Amygdala (tissue), 56 donors: ENCODE data around the gene DTNA.
A peak's percentile ranks its signal among the peaks of the same experiment; 100 is the strongest.

ENCODE experiments used
- DNase-seq, 56 donors: peaks; one replicate each; lab custom pipeline; 2025; lab: John Stamatoyannopoulos, UW

Gene DTNA

DNA sequence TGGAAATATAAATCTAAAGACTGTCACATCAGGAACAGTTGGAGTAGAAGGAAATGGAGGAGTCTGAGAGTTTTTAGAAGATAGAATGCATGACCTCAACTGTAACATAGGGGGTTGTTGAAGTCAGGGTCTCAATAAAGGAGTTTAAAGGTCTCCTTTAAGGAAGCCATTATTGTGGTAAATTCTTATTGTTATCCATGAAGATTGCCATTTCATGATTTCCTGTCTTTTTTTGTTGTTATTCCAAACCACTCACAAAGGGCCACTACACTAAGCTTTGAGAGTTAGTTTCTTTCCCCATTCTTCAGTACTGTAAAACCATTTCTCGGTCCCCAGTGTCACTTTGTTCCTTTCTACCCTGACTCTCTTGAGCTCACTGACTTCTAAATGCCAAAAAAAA, 134.0 kb downstream of the DTNA start:
- DNase-seq: no peak

DNA sequence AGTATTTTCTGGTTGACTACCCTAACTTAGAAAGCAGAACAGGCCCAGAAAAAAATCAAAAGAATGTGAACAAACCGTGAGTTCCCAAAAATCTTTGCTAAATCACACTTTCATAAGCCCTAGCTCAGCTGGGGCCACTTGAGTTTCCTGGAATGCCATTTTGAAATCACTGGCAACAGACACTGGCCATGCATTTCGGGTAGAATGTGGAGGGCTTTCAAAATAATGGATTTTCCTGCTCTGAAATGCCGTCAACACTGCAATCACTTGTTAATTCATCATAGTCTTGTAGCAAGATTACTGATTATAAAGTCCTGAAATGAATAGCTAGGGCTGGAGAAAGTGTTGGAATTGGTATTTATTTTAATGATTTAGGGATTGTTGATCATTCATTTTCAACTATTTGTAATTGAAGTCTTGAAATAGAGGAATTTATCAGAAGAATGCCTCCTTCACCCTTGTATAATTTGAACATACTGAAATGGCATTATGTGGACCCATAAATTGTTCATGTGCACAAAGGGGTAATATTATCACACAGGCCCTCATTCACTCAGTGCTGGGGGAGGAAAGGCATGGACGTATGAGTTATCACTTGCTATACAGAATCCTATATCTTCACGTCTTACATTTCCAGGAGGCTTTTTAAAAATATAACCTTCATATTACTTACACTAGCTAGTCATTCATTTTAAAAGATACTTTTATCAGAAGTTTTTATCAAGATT, 134.8 kb downstream of the DTNA start:
- DNase-seq: no peak

DNA sequence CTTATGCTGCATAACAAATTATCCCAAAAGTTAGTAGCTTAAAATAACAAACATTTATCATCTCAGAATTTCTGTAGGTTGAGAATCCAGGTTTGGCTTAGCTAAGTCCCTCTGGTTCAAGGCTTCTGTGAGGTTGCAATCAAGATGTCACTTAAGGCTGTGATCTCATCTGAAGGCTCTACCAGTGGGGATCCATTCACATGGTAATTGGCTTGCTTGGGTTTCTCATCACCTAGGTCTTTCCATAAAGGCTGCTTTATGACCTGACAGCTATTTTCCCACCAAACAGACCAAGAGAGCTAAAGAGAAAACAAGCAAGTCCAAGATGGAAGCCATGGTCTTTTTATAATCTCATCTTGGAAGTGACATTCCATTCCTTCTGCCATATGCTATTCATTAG, 137.3 kb downstream of the DTNA start:
- DNase-seq: no peak

DNA sequence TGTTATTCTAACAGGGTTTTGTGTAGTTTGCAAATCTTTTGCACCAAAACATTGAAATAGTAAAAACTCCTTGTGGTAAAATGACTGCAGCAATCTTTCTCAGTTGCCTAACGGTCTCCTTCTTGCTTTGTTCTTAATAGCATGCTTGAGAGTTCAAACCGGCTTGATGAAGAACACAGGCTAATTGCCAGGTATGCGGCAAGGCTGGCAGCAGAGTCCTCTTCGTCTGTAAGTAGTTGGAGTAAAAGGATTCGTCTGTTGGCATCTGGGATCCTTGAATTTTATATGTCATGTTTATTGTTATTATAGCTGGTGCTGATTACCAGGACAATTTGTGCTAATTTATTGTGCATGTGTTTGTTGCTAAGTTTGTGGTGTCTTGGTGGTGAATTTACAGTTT, 138.1 kb downstream of the DTNA start:
- DNase-seq: no peak

DNA sequence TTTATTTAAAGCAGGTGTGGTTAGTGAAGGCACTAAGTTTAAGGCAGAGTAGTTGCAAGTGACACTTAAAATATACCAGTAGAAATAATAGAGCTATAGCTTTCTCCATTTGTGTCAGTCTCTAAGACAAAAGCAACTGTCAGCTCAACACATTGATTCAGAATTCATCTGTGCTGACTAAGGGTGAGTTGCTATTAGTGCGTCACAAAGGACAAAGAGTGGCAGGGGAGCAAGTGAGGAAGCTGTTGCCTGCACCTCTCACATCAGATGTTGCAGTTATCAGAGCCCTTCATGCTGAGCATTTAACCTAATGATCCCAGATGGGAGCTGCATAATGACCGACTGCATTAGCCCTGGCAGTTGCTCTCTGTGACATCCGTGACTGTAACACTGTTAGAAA, 138.6 kb downstream of the DTNA start:
- DNase-seq: no peak

DNA sequence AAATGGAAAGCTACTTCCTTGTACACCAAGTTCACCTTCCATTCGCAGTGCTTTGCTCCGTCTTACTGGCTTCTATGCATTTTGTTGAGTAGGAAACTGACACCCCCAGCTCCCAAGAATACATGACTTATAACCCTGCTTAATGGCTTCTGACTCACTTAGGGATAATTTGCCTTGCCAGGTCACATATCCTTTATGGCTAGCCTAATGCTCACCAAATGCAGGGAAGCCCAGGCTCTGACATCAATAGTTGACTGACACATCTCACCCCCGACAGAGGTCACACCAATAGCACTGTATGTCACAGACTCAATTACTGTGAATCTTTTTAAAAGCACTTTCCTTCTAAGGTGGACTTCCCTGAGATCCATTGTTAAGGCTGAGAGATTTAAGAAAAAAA, 147.2 kb downstream of the DTNA start:
- no peak for DNase-seq

DNA sequence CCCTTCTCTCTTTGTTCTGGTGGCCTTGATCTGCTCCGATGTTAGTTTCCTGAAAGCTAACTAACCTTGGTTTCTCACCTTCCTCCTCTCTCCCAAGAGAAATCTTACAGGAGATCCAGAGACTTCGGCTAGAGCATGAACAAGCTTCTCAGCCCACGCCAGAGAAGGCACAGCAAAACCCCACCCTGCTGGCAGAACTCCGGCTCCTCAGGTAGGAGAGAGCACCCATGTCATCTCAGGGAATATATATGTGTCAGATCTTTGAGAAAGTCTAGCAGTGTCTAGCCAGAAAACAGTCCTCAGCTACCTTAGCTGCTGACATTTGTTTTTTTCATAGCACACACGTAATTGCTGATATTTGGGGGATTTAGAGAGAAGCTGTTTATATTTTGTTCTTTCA, 148.1 kb downstream of the DTNA start:
- DNase-seq: no peak

DNA sequence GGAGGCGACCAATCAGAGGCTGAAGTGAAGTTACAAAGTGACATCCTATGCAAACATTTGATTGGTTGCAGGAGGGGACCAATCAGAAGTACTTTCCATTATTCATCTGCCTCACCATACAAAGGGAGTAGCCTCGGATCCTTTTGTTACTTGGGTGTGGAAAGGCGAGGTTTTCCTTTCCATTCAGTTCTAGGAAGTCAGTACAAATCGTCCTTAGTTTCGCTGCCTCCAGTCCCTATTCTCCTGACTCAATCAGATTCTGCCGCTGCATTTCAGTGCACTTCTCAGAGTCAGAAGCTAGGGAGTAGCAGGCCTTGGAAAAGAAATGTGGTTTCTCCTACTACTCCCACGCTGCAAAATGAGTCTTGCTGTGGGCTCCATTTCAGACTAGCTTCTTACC, 149.4 kb downstream of the DTNA start:
- DNase-seq: no peak

DNA sequence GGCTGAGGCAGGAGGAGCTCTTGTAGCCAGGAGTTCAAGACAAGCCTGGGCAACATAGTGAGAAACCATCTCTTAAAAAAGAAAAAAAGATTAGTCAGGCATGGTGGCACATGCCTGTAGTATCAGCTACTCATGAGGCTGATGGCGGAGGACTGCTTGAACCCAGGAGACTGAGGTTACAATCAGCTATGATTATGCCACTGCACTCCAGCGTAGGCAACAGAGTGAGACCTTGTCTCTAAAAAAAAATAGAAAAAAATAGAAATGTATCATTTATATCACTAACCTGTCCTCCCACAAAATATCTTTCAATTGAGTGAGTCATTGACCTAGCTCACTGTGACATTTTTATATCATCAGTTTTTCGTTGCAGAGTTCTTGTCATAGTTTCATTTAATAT, 152.5 kb downstream of the DTNA start:
- DNase-seq: no peak

DNA sequence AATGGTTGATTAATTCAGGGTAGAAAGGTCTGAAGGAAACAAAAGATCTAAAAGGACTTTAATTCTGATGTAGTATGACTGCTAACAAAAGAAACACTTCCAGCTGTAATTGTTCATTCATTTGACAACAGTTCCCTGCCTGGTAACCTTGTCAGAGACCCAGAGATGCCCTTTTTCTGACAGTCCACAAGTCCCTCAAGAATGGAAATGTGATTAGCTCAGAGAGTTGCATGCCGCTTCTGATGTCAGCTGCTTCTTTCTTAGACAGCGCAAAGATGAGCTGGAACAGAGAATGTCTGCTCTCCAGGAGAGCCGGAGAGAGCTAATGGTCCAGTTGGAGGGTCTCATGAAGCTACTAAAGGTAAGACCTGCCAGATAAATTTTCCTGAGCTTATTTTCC, 153.6 kb downstream of the DTNA start:
- DNase-seq: no peak

DNA sequence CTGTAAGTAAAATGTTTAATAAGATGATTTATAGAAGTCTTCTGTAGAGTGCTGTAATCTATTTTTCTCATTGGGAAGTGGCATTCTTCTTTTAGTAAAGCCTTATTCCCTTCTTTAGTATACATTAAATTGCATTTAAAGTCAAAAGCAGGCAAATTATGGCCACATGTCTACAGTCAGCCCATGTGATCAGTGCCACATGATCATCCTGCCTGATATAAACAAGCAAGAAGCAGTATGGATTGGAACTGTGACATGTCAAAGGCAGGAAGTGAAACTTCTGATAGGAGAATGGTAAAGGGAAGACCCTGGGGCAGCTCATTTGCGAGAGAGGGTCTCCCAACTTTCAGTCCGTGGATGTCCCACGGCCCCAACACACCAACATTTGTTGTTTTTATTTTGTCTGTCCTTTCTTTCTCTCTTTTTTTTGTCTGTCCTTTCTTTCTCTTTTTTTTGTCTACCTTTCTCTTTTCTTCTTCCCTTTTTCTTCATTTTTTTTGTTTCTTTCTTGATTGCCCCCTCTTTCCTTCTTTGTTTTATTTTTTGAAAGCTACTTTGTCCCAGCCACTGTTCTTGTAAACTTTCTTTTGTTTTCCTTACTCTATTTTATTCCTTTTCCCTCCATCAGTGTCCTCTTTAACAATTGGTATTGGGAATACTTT, 154.9 kb downstream of the DTNA start:
- no peak for DNase-seq

DNA sequence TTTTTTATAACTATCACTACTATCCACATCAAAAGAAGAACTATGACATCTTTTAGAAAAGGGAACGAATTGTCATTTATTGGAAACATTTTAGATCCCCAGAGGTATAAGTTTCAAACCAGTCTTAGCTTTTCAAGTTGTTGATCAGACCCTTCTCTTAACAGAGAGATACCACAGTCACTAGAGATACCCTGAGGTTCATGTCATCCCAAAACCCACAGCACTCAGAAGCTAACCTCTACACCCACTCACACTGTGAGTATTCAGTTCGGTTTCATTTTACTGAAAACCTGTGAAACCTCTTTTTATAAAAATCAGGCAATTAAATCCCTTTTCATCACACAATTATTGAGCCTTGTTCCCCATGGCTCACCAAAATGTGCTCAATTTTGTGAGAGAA, 156.2 kb downstream of the DTNA start:
- DNase-seq: no peak

DNA sequence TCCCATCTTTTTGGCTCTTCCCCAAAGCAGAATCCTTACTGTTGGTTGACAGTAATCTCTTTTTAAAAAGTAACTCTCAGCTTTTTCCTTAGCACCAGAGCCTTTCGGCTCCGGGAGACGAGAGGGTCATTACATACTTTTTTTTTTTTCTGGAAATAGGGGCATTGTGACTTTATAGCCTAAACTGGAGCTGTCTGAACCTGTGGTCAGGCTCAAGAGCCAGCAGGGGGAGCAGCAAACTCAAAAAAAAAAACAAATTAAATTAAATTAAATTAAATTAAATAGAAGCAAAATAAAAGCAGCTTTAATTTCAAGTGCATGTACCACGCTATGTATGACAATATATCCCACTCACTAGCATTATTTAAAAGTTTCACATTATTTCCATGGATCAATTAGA, 156.6 kb downstream of the DTNA start:
- no peak for DNase-seq

DNA sequence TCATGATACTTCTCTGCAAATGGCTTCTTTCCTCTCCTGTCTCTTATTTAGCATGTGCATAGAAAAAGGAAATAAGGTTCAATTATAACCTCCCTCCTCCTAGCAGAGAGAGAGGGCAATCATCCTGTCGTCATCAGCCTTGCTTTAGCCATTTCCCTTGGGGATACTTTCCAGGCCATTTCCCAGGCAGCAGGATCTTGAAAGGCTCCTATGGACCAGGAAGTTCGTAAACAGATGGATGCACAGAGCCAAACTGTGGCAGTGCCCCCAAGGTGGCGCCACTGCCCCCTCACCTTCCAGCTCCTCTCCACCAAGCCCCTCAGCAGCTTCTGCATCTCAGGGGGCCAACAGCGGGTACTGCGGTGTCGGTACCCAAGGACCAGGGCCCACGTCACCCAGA, 157.4 kb downstream of the DTNA start:
- DNase-seq: no peak

DNA sequence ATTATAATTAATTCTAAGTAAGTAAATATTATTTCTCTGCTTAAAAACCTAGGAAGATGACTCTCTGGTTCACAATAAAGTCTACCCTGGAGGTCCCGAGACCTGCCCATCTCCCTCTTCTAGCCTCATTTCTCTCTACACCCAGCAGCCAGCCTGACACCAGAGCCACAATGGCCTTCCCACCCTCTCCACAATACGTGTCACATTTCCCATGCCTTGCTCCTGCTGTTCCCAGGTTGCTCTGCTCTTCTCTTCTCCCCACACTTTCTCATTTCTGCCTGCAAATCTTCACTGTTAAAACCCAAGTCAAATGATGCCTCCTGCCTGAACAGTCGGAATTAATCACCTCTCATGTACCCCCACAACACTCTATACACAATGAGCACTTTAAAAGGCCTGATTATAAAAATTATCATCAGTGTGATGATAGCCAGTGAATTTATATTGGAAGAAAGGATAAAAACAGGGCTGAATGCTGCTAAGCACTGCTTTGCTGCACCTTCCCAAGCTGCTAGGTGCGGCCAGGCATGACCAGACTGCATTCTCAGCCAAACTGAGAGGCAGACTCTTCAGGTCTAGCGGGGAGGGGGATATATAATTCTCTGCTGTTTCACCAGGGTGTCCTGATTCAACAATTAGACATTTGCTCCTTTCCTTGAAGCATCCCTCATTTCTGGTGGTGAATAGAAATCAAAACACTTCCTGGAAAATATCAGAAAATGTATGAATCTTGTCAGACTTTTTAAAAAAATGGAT, 160.6 kb downstream of the DTNA start:
- no peak for DNase-seq

DNA sequence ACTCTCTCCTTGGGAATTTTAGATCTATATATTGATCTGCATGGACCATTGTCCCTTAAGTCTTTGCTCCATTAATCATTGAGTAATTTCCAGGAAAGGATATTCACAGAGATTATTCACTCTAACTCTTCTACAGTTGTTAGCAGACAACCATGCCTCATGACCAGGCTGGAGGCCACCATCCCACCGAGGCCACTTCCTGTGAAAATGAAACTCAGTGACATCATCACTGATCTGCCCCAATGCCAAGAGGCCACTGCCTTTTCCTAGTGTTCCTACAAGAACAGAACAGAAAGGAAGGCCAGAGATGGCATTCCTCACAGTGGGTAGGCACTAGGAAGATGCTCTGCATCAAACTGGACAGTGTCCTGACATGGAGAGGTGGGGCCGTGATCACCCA, 161.3 kb downstream of the DTNA start:
- DNase-seq: no peak

DNA sequence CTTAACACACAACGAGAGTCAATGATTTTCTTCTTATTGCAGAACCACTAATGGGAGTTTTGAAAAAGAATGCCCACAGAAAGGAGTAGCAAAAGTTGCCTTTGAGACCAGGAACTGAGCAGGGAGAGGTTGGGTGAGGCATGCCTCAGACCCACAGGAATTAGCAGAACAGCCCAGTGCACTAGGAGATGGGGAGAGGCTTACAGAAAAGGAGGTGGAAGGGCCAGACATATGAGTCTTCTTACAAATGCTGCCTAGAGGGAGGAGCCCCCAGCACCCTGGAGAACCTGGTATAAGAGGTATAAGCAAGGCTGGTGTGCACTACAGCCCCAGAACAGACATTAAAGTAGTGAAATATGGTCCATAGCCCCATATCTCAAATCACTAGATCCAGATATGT, 162.0 kb downstream of the DTNA start:
- DNase-seq: no peak

DNA sequence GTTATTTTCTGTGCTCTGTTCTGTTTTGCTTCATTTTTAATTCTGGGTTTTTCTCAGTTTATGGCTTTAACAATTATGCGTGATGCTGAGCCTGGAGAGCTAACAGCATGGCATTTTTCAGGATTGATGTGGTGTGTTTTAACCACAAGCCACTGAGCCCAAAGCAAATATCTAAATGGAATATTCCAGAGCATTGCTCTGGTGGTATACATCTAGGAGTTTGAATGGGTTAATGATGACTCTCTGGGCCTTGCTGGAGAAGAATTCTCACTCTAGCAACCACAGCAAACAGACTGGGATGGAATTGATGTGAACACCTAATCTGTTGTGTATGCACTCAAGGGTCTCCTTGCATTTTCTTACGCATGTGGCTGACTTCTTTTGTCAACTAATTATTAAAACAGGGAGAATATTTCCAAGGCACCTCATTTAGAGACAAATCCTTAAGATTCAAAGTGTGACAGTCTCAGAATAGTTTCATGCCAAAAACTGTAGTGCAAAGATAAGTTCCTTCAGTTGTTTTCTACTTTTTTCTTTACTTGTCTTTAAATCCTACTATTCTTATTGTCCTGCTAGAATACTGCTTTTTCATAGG, 164.0 kb downstream of the DTNA start:
- DNase-seq: no peak

DNA sequence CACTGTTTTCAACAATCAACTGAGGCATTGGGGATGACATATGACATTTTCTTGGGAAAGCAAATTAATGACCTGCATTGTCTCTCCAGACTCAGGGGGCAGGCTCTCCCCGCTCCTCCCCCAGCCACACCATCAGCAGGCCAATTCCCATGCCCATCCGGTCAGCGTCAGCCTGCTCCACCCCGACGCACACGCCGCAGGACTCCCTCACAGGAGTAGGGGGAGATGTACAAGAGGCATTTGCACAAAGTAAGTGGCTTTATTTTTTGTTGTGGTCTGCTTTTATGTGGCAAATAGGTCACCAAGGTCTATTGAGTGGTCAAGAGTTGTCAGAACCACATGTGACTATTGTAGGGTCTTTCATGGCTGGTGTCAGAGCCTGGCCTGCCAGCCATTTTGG, 165.1 kb downstream of the DTNA start:
- DNase-seq: peak in 6 of 56 donors; percentile 1 to 14 (median 8)

DNA sequence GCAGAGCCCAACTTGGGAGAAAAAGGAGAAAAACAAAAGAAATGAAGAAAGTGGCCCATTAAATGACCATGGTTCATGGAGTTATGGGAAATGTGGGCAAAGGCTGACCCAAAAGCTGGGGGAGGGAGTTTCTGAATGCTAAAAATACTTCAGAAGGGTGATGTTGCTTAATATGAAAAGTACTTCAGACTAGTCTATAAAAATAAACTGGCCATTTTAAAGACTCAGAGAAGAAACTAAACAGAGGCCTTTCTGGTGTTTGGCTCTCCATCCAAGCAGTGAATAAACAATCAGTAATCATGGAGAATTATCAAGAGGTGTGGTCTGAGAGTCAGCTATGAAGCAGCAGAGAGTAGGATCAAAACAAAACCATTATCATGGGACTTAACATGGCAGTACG, 170.3 kb downstream of the DTNA start:
- DNase-seq: no peak
